Stimulated activated CD4-positive, alpha-beta T cell treated with anti-CD3 and anti-CD28 coated beads, Interleukin-12 subunit alpha, Interleukin-12 subunit beta, amount 100 ng/mL, for 48 hours (primary cell): ENCODE measurements around the gene AGO1.
"Not testable (repeated sequence)": the region's sequence is repeated elsewhere in the genome, so short reads cannot be mapped to it uniquely, and the experiment has no call there.

Experiments used
- DNase-seq, 3 donors: peaks; one replicate each; pipeline ENCODE4 v3.0.0-alpha.2; 2020; ENCODE audit warnings: low read depth in 2 of 3, low spot score in 1 of 3

The AGO1 gene

DNA sequence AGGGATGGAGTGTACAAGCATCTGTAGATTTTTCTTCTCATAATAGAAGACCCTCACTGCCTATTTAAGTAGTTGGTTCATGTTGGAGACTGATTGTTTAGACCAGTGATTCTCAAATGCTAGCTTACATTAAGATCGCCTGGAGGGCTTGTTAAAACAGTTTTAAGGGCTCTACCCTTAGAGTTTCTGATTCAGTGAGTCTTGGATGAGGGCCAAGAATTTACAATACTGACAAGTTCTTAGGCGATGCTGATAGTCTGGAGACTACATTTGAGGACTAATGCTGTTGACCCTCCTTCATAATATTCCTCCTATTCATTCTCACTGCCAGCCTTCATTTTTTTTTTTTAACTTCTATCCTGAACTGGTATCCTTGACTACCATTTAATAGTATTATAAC is 32.7 kb downstream of the AGO1 start:
- no peak for DNase-seq

DNA sequence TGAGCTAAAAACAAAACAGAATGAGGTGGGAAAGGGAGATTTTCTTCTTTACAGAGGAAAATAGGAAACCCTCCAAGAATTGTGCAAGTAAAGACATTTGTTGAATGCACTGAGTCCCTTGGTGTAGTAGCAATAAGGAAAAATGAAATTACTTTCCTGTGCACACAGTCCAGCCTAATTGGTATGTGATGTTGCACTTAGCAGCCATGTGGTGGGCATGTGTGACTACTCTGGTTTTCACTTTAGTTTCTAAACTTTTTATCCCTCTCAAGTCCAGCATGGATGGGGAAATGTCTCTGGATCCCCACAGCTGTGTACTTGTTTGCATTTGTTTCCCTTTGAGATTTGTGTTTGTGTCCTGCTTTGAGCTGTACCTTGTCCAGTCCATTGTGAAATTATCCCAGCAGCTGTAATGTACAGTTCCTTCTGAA is 40.8 kb downstream of the AGO1 start:
- DNase-seq: no peak

DNA sequence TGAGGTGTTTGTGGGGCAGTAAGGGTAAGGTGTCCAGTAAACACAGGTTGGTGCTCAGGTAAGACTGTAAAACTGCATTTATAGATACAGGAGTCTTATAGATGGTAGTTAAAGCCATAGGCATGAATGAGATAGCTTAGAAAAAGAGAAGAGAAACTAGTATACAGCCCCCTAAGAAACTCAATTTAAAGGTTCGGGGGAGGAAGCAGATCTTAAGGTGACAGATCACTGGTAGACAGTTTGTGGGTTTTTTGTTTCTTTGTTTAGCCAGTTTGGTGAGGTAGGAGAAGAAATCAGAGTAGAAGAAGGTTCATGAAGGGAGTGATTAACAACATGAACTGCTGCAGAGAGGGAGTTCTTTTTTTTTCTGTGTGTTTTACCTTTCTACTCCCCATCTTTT is 41.8 kb downstream of the AGO1 start:
- no peak for DNase-seq

DNA sequence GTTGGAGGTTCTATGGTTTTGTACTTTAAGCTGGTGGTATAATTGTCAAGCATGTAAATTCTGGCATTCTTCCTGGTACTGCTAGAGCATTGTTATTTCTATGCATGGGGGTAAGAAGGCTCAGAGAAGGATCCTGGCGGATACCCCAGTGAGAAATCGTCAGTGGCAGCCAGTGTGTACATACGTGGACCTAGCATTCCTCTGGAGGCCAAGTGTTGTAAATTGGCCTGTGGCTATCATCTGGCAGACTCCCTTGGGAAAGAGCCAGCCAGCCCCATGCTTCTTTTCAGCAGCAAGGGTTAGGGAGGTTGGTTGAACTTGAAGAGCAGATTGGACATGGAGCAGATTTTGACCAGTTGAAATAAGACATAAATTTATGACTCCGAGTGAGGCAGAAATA is 42.7 kb downstream of the AGO1 start:
- no peak for DNase-seq

DNA sequence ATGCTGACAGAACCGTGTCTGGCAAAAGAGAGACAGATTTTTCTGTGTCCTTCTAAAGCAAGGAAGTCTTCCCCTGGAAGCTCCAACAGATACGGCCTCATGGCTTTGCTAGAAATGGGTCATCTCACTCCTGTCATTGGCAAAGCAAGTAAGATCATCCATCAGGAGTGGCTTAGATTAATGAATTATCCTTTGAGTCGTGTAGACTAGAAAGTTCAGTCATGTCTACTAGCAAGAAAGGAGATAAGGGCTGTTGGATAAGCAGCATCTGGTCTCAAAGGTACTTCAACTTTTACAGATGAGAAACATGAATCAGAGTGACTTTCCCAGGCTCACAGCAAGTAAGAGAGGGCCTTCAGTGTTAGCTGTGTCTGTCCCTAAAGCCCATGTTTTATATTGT is 44.5 kb downstream of the AGO1 start:
- DNase-seq: no peak

DNA sequence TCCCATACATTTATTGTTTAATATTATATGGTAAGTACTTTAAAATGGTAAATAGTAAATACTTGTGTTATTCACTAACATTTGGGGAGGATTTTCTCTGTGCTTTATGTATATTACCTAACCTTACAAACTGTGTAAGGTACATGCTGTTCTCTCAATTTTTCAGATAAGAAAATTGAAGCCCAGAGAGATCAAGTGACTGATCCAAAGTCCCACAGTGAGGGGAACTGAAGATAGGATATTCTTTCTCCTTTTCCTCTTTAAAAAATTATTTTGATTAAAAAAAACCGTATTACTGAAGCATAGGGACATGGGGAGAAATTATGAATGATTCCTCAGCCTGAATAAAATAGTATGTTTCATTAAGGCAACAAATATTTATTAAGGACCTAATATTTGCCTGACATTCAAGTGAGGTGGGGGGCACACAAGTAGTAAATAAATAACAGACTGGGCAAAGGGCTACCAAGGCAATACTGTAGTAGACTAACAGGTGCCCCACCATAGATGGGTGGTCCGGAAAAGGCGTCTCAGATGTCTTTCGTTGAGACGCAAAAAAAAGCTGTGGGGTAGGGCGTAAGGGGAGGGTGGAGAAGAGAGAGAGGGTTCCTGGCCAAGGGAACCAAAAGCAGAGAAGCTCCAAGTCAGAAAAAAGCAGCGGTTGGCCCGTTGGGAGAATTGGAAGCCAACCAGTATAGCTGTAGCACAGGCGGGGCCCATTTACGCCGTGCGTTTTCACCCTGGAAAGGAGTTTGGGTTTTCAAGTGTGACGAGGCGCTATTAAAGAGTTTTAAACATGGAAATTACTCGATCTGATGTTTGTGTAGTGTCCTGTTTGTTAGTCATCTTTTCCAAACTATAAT is 47.0 kb downstream of the AGO1 start:
- peak in 2 of 3 donors; percentile 4 to 12 for DNase-seq

DNA sequence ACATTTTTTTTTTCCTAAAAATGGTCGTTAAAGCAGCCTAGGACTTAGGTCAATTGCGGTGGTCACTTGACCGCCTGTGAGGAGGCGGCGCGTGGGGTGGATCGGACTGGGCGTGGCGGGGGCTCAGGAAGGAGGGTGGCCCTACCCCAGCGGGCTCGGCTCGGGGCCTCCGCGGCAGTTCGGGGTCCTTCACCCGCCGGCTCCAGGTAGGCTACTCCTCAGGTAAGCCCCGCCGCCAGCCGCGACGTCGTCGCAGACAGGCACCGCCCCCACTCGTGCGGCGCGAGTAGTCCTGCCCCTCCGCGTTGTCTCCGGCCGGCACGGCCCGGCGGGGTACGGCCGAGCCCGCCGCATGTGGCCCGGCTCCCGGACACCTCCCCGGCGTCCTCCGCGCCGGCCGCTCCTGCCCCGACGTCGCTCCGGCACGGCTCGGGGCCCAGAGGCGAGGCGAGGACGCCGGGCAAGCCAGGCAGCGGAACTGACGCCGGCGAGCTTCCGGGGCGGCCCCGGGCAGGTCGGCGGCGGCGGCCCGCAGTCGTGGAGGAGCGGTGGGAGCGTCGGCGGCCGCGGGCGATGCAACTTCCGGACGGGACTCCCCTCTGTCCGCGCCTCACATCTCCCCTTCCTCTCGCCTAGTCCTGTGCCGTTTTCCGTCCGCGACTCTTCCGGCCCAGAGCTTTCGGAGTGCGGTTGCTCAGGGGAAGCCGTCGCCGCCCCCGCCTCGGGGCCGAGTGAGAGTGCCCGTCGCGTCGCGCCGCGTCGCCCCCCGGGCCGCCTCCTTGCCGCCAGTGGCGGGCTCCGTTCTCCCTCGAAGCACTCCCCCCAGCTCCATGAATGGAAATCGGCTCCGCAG is 47.8 kb downstream of the AGO1 start, which contains the start of gene AGO3:
TSS of gene AGO3 (plus strand) at position 513 of the 853 bp plus-strand sequence. CDS start at position 835, 322 bp downstream.
- DNase-seq: peak; percentile 79 to 85 (median 84)

DNA sequence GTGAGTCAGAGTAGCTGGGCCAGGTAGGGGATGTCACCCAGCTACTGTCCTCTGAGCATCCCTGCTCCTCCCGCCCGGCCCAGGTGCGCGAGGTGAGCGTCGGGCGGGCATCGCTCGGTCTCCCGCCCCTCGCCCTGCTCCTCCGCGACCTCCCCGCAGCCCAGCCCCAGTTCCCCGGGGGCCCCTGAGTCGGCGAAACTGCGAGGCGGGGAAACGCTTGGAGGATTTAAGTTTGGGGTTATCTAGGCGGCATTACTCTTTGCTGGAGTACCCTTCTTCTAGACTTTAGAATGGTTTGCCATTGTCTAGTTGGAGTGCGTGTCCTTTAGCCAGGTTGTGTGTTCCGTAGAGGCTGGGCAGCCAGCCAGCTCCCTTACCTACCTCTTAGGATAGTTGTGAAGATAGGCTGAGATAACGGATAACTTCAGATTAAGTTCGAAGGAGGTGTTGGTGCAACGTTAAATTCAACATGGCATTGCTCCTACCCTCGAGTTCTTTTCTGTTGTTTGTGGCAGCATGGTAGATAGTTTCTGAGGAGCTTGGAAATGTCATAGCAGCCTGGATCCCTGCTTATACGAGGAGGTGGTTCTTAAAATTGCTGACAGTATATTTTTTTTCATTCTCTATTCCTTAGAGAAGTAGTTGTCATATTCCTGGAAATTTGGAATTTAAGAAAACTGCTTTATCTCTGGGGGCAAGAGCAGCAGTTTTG is 48.6 kb downstream of the AGO1 start:
- peak in 1 of 3 donors; percentile 16 for DNase-seq

DNA sequence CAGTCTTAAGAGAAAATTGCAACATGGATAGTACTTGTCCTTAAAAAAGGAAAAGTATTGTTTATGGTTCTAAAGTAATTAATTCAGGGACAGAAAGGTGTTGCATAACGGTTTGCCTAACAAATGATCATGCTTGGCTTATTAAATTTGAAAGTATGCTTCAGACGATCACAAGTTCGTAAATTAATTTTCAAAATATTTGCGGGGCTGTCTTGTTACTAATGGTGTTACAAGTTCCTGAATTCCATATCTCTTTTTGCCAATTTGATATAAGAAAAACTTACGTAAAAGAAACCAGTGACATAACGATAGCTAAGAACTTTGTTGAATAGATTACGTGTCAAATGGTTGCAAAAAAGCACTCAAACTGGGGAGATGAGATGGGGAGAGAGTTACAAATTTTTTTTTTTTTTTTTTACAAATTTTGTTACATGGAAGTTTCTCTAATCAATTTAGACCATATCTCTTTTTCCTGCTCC is 49.2 kb downstream of the AGO1 start:
- no peak for DNase-seq

DNA sequence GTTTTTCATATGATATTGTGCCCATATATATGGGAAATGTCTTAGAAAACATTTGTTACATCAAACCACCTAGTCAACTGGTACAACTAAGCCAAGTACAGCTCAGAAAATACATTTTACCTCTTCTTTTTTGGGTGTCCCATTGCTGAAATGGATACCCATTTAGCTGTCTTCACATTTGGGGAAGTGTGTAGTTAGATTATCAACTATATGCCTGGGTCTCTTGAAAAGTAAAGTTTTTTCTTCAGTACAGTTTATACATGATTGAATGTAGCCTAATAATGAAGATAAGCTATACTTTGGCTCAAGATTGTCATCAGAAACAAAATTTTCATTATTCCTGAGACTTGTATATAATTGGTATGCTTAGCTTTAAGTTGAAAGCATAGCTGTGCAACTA is 49.9 kb downstream of the AGO1 start:
- no peak for DNase-seq

DNA sequence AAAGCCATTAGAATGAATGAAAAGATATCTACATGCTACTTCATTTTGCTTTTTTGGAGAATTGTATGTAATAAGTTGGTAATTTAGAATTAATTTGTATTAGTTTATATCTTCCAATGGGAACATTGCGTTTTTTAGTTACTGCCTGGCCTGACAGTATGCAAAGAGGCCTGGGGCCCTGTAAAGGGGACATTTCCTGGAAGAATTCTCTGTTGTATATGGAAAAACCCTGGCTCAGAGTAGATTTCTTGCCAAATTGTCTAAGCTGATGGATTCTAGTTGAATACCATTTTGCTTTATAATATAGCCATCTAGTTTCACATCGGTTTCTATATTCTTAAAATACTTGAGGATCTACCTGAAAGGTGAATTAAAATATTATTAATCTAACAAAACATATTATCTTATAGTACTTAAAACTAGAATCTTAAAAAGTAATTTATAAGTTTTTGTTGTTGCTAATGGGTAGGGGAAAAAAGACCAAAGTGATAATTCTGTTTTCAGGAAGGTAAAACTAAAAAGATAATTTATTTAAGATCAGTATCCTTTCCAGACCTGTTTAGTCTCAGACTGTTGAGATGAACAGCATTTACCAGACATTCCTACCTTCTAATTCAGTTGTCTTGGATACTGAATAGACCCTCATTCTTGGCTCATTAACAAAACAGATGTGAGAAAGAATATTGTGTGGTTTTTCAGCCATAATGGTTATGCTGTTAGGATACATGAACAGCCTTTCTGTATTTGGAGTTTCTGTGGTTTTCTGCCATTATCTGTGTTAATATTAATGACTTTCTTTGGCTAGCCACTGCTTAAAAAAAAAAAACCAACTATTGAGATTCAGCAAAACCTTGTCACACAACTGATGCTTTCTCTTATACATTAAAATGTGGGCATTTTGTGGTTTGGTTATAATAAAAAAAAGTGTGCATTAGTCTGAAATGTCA is 52.7 kb downstream of the AGO1 start:
- no peak for DNase-seq

DNA sequence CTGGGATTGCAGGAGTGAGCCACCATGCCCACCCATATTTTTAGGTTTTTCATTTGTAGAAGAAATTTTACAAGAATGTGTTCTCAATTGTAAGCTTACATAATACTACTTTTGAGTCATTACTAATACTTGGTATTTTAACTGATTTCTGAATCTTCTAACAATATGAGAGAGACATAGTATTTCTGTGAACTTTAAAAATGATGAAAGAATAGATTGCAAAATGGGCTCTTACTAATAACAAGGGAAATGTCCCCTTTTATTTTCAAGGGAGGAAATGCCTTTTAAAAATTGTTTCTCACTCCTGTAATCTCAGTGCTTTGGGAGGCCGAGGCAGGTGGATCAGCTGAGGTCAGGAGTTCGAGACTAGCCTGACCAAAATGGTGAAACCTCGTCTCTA is 53.8 kb downstream of the AGO1 start:
- no peak for DNase-seq

DNA sequence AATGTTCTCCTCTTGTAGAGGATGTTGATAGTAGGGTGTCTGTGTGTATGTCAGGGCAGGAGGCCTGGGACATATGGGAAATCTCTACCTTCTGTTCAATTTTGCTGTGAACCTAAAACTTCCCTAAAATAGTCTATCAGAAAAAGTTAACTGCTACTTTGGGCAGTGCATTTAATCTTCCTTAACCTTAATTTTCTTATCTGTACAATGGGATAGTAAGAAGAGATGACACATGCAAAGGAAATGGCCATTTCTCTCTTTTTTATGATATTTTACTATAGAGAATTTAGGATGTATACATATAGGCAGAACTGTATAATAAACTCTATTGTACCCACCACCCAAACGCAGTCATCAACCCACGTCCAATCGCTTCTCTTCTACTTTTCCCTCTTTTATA is 56.5 kb downstream of the AGO1 start:
- no peak for DNase-seq

DNA sequence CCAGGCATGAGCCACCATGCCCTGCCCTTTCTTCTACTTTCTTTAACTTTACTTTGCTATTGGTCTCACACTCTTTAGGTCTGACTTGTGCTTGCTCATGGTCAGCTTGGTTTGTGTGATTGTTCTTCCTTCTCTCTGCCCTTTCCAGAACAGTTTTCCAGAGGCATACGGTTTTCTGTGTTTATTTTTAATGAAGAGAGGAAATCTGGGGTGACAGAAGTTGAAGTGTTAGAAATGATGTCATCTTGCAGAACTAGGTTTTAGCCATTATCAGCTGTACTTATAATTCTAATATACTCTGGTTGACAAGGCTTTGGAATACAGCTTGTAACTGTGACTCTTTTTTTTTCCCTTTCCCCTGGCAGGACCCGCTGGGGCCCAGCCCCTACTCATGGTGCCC is 62.3 kb downstream of the AGO1 start:
- no peak for DNase-seq

DNA sequence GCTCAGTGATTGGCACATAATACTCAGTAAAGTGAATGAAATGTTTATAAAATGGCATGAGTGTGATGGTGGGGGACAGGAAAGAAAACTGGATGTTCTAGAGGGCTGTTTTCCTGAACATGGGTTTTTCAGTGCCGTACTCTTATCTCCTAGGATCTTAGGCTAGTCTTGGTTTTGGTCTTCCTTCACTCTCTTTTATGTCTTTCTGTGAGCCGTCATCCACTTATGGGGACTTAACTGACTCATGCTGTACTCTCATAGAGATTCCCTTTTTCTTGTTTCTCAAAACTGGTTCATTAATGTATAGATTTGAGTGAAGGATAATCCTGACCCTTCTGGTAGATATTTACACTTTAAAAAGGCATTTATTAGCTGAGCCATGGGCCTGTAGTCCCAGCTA is 64.5 kb downstream of the AGO1 start:
- DNase-seq: no peak

DNA sequence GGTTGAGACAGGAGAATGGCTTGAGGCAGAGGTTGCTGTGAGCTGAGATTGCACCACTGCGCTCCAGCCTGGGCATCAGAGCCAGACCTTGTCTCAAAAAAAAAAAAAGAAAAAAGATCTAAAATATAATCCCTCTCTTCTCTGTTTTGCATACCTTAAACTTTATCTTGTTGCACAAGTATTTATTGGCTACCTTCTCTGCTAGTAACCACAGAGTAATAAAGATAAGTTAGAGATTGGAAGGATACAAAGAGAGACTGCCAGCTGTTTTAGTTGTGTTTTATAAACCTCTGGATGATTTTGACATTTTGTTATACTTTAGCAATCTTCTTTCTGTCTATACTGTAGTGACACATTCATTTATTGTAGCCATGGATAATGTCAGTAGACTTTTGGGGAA is 75.5 kb downstream of the AGO1 start:
- no peak for DNase-seq

DNA sequence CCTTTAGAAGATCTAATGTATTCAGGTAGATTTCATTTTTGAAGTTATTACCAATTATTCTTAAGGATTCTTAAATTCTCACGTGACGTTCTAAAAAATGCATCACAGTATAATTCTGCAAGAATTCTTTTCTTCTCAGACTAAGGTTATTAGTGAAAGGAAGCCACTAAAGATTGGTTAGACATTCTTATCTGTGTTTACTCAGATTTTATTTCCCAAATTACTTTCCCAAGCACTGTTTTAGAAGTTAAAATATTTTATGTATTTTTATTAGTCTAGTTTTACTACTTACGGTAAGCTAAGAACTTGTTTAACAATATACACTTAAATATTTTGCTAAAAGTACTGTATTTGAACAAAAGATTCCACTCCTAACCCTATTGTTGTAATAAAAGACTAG is 76.3 kb downstream of the AGO1 start:
- DNase-seq: no peak

DNA sequence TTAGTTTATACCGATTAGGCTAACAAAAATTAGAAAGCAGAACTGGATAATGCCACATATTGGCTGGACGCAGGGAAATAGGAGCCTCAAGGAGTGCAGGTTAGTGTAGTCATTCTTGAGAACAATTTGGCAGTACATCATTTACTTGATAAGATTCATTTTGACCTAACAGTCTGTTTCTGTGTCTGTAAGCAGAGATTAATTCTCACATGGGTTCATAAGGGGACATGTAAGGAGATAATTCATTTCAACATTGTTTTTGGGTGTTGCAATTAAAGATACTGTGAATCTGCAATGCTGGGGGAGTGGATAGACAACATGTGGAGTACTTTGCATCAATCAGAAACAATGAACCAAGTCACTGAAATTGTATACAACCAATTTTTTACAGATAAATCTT is 79.9 kb downstream of the AGO1 start:
- DNase-seq: no peak

DNA sequence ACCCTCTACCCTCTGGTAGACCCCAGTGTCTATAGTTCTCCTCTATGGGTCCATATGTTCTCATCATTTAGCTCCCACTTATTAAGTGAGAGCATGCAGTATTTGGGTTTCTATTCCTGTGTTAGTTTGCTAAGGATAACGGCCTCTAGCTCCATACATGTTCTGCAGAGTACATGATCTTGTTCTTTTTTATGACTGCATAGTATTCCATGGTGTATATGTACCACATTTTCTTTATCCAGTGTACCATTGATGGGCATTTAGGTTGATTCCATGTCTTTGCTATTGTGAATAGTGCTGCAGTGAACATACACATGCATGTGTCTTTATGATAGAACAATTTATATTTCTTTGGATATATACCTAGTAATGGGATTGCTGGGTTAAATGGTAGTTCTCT is 81.3 kb downstream of the AGO1 start:
- not testable (repeated sequence) for DNase-seq

DNA sequence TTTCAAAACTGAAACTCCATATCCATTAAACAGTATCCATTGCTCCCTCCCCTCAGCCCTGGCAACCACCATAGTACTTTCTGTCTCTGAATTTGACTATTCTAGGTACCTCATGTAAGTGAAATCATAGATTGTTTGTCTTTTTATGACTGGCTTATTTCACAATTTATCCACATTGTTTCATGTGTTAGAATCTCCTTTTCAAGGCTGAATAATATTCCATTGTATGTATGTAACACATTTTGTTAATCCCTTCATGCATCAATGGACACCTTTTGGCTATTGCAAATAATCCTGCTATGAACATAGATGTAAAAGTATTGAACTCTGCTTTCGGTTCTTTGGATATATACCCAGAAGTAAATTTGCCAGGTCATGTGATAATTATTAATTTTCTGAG is 85.4 kb downstream of the AGO1 start:
- no peak for DNase-seq
